G401 (cell line): ENCODE data around the gene SH3BGRL. TPM values are rescaled to one million over a fixed set of nuclear protein-coding genes. Genes with fewer than 3 reads are reported as not detected.
"Not testable (repeated sequence)": the region's sequence is repeated elsewhere in the genome, so short reads cannot be mapped to it uniquely, and the experiment has no call there.

ENCODE experiments used
- DNase-seq: peaks from one replicate; pipeline ENCODE4 v3.0.0-alpha.2; 2015; ENCODE audit warnings: low spot score
- in situ Hi-C: cut with HindIII; loops from 2 replicates; pipeline ENCODE4 v1.10.0; 2016; ENCODE audit warnings: low sequenced_read_pairs, mixed read lengths
- total RNA-seq: library from RNA; depleted of rRNA; stranded (reverse); fragments of >200 nt; shearing (Covaris generic); gene quantifications from 2 replicates; pipeline ENCODE4 v1.2.3, GENCODE V29; 2014

The SH3BGRL gene
- total RNA-seq, 1 experiment from 2014 or later, result 71.7 TPM

GRCh38 chrX:81257817-81258216 lies 55.9 kb downstream of the SH3BGRL start:
- no peak for DNase-seq
- in situ Hi-C loops, result no loop called here

DNA sequence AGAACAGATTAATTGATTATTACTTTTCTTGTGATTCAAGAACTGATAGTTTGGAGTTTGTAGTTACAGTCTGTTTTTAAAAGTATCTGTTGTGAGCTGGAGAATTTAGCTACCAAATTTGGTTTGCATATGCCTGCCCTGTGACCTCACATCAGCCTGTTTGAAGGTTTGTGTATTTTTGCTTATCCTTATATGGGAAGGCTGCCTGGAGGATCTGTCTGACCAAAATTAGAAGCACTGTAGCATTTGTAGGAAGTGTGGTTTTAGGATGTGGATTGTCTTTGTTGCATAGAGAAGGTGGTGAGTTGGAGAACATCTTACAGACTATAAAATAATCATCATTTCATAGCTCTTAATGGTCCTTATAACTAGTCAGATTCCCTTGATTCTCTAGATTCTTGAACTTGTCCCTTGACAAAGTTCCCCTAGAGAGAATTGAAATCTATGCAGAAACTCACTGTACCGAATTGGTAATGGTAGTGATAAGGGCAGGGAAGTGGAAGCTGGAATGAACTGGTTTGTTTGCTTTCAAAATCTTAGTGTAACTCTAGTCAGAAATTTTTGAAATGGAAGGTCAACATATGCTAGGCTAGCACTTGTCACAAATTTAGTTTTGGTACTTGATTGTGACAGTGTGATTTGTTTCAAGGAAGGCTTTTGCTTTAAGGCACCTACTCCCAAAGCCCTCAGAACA lies 57.3 kb downstream of the SH3BGRL start:
- in situ Hi-C loops, result no loop called here
- no peak for DNase-seq

DNA sequence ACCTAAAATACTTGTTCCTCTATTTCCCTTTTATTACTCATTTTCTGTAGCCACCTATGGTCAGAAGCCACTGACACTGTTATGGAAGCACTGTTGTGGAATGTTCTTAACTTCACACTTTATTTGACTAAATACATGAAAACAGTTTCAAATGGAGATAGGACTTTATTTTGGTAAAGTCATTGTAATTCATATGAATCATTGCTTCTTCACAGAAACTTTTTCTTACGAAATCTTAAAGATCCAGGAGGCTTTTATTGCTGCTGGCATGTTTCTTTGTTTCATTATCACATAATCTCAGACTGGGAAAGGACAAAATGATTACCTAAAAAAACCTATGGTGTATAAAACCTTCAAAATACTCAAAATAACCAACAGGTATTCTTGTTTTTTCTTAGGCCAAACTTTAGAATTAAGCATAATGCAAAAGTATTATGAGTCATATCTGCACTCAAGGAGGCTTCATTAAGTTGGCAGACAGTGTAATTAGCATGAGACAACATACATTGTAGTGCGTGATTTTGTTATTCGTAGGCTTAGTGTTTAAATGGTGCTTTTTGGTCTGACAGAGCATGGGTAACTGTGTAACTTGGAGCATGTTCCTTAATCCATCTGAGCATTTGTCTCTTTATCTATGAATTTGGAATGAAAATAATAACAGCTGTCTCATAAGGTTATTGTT lies 58.0 kb downstream of the SH3BGRL start:
- in situ Hi-C loops, result no loop called here

GRCh38 chrX:81261576-81261975 lies 59.7 kb downstream of the SH3BGRL start:
- no peak for DNase-seq
- in situ Hi-C loops, result no loop called here

More for the DNA sequence above, 58.0 kb downstream of the SH3BGRL start:
- DNase-seq, result no peak

DNA sequence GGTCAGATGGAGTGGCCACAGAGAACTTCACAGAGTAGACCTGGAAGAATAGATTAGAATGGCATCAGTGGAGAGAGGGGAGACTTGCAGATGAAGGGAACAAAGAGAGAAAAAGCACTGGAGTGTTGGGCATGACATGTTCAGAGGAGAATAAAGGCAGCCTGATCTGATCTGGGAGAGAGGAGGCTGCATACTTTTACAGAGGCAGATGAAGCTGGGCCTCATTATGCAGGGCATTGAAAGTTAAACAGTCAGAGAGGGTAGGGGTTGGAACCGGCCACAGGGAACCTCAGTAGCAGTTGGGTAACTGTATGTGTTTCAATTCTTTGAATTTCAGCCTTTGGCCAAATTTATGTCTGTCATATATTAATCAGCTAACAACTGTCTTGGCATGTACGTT lies 61.2 kb downstream of the SH3BGRL start:
- DNase-seq, result no peak
- in situ Hi-C loops, result no loop called here

DNA sequence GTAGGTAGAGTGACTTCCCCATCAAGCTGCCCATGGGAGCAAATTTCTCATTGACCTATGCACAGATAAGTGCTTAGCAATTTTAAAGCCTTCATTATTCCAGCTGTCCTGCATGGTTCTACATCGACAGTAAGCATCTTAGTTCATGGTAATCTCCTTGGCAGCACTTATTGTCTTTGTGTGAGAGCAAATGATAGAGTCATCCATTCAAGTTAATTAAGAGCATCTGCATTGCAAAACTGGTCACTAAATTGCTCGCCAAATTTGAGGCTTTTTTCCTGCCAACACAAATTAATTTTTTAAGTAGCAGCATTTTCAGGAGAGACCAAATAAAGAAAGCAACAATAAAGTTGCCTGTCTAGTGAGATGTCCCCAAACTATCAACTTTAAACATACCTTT lies 76.7 kb downstream of the SH3BGRL start:
- in situ Hi-C loops, result no loop called here
- no peak for DNase-seq

DNA sequence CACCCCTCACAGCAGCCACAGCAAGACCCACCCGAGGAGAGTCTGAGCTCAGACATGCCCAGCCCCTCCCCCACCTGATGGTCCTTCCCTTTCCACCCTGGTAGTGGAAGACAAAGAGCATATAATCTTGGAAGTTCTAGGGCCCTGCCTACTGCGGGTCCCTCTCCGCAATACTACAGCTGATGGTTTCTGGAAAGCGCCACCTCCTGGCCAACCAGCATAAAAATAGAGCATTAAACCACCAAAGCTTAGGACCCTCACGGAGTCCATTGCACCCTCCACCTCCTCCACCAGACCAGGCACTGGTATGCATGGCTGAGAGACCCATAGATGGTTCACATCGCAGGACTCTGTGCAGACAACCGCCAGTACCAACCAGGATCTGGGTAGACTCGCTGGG lies 78.2 kb downstream of the SH3BGRL start:
- DNase-seq, result no peak
- in situ Hi-C loops, result no loop called here

- no peak for DNase-seq
- in situ Hi-C loops, result no loop called here
These were observed 84.2 kb downstream of the SH3BGRL start for GRCh38 chrX:81286075-81286474.

GRCh38 chrX:81286608-81287007 lies 84.7 kb downstream of the SH3BGRL start:
- in situ Hi-C loops, result no loop called here
- no peak for DNase-seq

DNA sequence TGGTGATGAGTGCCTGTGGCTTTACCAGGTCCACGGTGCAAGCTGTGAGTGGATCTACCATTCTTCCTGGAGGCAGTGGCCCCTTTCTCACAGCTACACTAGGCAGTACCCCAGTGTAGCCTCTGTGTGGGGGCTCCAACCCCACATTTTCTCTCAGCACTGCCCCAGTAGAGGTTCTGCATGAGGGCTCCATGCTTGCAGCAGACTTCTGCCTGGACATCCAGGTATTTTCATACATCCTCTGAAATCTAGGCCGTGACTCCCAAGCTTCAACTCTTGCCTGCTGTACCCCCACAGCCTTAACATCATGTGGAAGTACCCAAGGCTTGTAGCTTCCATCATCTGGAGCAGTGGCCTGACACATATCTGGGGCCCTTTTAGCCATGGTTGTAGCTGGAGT lies 90.1 kb downstream of the SH3BGRL start:
- DNase-seq, result no peak
- in situ Hi-C loops, result no loop called here

DNA sequence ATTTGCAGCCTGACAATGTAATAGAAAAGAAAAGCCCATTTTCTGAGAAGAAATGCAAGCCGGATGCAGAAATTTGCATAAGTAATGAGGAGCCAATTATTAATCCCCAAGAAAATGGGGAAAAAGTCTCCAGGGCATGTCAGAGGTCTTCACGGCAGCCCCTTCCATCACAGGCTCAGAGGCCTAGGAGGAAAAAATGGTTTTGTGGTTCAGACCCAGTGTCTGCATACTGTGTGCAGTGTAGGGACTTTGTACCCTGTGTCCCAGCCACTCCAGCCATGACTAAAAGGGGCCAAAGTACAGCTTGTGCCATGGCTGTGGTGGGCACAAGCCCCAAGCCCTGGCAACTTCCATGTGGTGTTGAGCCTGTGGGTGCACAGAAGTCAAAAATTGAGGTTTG lies 92.2 kb downstream of the SH3BGRL start:
- no peak for DNase-seq
- in situ Hi-C loops, result no loop called here

DNA sequence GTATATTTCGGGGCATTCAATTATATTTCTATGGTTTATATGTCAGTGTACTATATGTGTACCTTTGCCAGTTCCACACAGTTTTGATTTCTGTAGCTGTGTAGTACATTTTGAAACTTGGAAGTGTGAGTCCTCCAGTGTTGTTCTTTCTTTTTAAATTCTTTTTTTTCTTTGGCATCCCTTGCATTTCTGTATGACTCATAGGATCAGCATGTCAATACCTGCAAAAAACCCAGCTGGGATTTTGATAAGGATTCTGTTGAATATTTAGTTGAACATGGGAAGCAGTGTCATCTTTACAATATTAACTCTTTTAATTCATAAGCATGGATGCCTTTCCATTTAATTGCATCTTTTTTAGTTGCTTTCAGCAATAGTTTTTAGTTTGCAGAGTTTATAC lies 100.0 kb downstream of the SH3BGRL start:
- in situ Hi-C loops, result no loop called here
- no peak for DNase-seq

DNA sequence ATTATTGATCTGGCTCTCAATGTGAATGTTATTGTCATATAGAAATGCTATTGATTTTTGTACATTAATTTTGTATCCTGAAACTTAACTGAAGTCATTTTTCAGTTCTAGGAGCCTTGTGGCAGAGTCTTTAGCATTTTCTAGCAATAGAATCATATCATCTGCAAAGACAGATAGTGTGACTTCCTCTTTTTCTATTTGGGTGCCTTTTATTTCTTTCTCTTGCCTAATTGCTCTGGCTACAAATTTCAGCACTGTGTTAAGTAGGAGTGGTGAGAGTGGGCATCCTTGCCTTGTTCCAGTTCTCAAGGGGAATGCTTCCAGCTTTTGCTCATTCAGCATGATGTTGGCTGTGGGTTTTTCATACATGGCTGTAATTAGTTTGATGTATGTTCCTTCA lies 102.7 kb downstream of the SH3BGRL start:
- DNase-seq, result no peak
- in situ Hi-C loops, result no loop called here

GRCh38 chrX:81305240-81305639 lies 103.3 kb downstream of the SH3BGRL start:
- in situ Hi-C loops, result no loop called here
- no peak for DNase-seq

GRCh38 chrX:81308086-81308829 lies 106.4 kb downstream of the SH3BGRL start:
- in situ Hi-C loops, result no loop called here

DNA sequence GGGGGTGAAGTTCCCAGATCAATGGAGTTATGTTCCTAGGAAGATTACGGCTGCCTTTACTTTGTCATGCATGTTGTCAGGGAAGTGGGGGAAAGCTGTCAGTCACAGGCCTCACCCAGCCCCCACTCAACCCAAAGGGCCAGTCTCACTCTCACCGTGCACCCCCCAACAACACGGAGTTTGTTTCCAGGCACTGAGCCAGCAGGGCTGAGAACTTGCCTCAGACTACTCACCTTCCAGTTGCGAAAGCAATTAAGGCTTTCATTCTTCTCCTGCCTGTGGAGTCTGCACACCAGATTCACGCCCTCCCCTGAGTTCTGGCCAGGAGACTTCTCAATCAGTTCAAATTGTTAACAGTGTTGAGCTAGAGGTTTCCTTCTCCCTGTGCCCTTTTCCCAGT lies 114.3 kb downstream of the SH3BGRL start:
- in situ Hi-C loops, result no loop called here
- no peak for DNase-seq

More at GRCh38 chrX:81308086-81308829, 106.4 kb downstream of the SH3BGRL start:
- DNase-seq, result no peak

DNA sequence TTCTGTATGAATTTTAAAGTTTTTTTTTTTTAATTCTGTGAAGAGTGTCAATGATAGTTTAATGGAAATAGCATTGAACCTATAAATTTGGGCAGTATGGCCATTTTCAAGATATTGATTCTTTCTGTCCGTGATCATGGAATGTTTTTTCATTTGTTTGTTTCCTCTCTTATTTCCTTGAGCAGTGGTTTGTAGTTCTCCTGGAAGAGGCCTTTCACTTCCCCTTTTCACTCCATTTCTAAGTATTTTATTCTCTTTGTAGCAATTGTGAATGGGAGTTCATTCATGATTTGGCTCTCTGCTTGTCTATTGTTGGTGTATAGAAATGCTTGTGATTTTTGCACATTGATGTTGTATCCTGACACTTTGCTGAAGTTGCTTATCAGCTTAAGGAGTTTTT lies 129.8 kb downstream of the SH3BGRL start:
- DNase-seq, in situ Hi-C loops: not testable (repeated sequence)

- in situ Hi-C loops, result no loop called here
These were observed 134.7 kb downstream of the SH3BGRL start for GRCh38 chrX:81336455-81337152.

DNA sequence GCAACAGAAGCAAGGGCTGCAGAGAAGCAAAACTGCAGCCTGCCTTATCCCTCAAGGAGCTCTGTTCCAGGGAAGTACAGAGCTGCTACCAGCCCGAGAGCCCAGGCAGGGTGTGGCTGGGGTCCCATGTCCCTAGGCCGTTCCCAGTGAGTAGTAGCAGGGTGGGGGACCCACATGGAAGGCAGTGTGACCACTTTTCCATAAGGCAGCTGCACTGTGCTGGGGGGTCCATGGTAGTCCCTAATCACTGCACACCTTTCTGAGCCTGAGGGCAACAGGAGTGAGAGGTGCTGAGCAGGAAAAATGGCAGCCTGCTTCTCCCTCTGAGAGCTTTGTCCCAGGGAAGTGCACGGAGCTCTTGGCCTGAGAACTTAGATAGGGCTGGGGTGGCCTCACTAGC lies 135.9 kb downstream of the SH3BGRL start:
- DNase-seq, result no peak
- in situ Hi-C loops, result no loop called here

More at GRCh38 chrX:81336455-81337152, 134.7 kb downstream of the SH3BGRL start:
- DNase-seq, result no peak

- no peak for DNase-seq
- in situ Hi-C loops, result no loop called here
These were observed 137.0 kb downstream of the SH3BGRL start for GRCh38 chrX:81338924-81339323.
